HG03196 (cell line): ENCODE measurements around the gene MRC2.
"Not testable (repeated sequence)": the region's sequence is repeated elsewhere in the genome, so short reads cannot be mapped to it uniquely, and the experiment has no call there.

ENCODE experiments used
- ATAC-seq: cut with Tn5 transposase; IDR thresholded peaks from one replicate; pipeline ENCODE4 v1.9.1; 2021; ENCODE audit not compliant: unreplicated experiment

MRC2 gene

GRCh38 chr17:62627219-62627903, at the start of gene MRC2:
MRC2 (plus strand) TSS chr17:62627670; CDS start chr17:62627803, 133 bp downstream.
- ATAC-seq, result no peak

GRCh38 chr17:62578757-62579487, 48.5 kb upstream of the MRC2 start:
- no peak for ATAC-seq

- no peak for ATAC-seq
These were observed 46.5 kb upstream of the MRC2 start for GRCh38 chr17:62580947-62581346.

- ATAC-seq, result no peak
These were observed 45.7 kb upstream of the MRC2 start for GRCh38 chr17:62581764-62582163.

- ATAC-seq, result no peak
These were observed 39.9 kb upstream of the MRC2 start for GRCh38 chr17:62587554-62587953.

GRCh38 chr17:62588109-62588508, 39.4 kb upstream of the MRC2 start:
- no peak for ATAC-seq

- no peak for ATAC-seq
These were observed 36.1 kb upstream of the MRC2 start for GRCh38 chr17:62591333-62591732.

- not testable (repeated sequence) for ATAC-seq
These were observed 35.6 kb upstream of the MRC2 start for GRCh38 chr17:62591822-62592221.

GRCh38 chr17:62592341-62593099, 35.0 kb upstream of the MRC2 start:
- ATAC-seq, result no peak

GRCh38 chr17:62595484-62595883, 32.0 kb upstream of the MRC2 start:
- ATAC-seq, result no peak

- no peak for ATAC-seq
These were observed 30.8 kb upstream of the MRC2 start for GRCh38 chr17:62596662-62597061.

- ATAC-seq, result no peak
These were observed 30.3 kb upstream of the MRC2 start for GRCh38 chr17:62597150-62597549.

GRCh38 chr17:62597920-62598319, 29.6 kb upstream of the MRC2 start:
- no peak for ATAC-seq

- no peak for ATAC-seq
These were observed 27.4 kb upstream of the MRC2 start for GRCh38 chr17:62599964-62600657.

GRCh38 chr17:62600805-62601204, 26.7 kb upstream of the MRC2 start:
- no peak for ATAC-seq

- ATAC-seq, result no peak
These were observed 26.0 kb upstream of the MRC2 start for GRCh38 chr17:62601471-62601870.

GRCh38 chr17:62603783-62604182, 23.7 kb upstream of the MRC2 start:
- not testable (repeated sequence) for ATAC-seq

- no peak for ATAC-seq
These were observed 21.9 kb upstream of the MRC2 start for GRCh38 chr17:62605588-62605987.

GRCh38 chr17:62611292-62611691, 16.2 kb upstream of the MRC2 start:
- ATAC-seq, result peak; percentile 78

GRCh38 chr17:62611728-62612127, 15.7 kb upstream of the MRC2 start:
- ATAC-seq, result peak; percentile 24

GRCh38 chr17:62612289-62612688, 15.2 kb upstream of the MRC2 start:
- not testable (repeated sequence) for ATAC-seq
